ENCODE data around the gene ARL17B.
"Not testable (repeated sequence)": the region's sequence is repeated elsewhere in the genome, so short reads cannot be mapped to it uniquely, and the experiment has no call there.

Gene ARL17B

GRCh38 chr17:46361755-46362154, at the start of gene ARL17B:
TSS of gene ARL17B (minus strand) at chr17:46361766. CDS start at chr17:46358397, 3,369 bp downstream.
- not testable (repeated sequence) for DNase-seq (ENCODE audit: low spot score)

GRCh38 chr17:46409864-46410263, 48.3 kb upstream of the ARL17B start:
- DNase-seq (ENCODE audit: low spot score), result not testable (repeated sequence)

GRCh38 chr17:46407155-46407554, 45.6 kb upstream of the ARL17B start:
- DNase-seq (ENCODE audit: low spot score), result not testable (repeated sequence)

GRCh38 chr17:46401033-46401787, 39.6 kb upstream of the ARL17B start:
- not testable (repeated sequence) for DNase-seq (ENCODE audit: low spot score)

- not testable (repeated sequence) for DNase-seq (ENCODE audit: low spot score)
Observed at GRCh38 chr17:46400543-46400942, 39.0 kb upstream of the ARL17B start.

- DNase-seq (ENCODE audit: low spot score), result not testable (repeated sequence)
Observed at GRCh38 chr17:46399993-46400392, 38.4 kb upstream of the ARL17B start.

- not testable (repeated sequence) for DNase-seq (ENCODE audit: low spot score)
Observed at GRCh38 chr17:46396292-46396691, 34.7 kb upstream of the ARL17B start.

- DNase-seq (ENCODE audit: low spot score), result not testable (repeated sequence)
Observed at GRCh38 chr17:46393702-46394101, 32.1 kb upstream of the ARL17B start.

- DNase-seq (ENCODE audit: low spot score), result not testable (repeated sequence)
Observed at GRCh38 chr17:46385491-46385890, 23.9 kb upstream of the ARL17B start.

- not testable (repeated sequence) for DNase-seq (ENCODE audit: low spot score)
Observed at GRCh38 chr17:46383118-46383517, 21.6 kb upstream of the ARL17B start.

GRCh38 chr17:46373418-46373817, 11.9 kb upstream of the ARL17B start:
- DNase-seq (ENCODE audit: low spot score), result not testable (repeated sequence)

- DNase-seq (ENCODE audit: low spot score), result not testable (repeated sequence)
Observed at GRCh38 chr17:46372236-46373229, 11.0 kb upstream of the ARL17B start.

- DNase-seq (ENCODE audit: low spot score), result not testable (repeated sequence)
Observed at GRCh38 chr17:46367520-46367919, 6.0 kb upstream of the ARL17B start.

- DNase-seq (ENCODE audit: low spot score), result not testable (repeated sequence)
Observed at GRCh38 chr17:46361145-46361735, 326 bp downstream of the ARL17B start.

GRCh38 chr17:46353856-46354255, 7.7 kb downstream of the ARL17B start:
- not testable (repeated sequence) for DNase-seq (ENCODE audit: low spot score)

GRCh38 chr17:46349060-46349459, 12.5 kb downstream of the ARL17B start:
- not testable (repeated sequence) for DNase-seq (ENCODE audit: low spot score)

GRCh38 chr17:46348345-46348744, 13.2 kb downstream of the ARL17B start:
- DNase-seq (ENCODE audit: low spot score), result not testable (repeated sequence)

- not testable (repeated sequence) for DNase-seq (ENCODE audit: low spot score)
Observed at GRCh38 chr17:46342131-46342530, 19.4 kb downstream of the ARL17B start.

GRCh38 chr17:46341220-46341619, 20.3 kb downstream of the ARL17B start:
- DNase-seq (ENCODE audit: low spot score), result not testable (repeated sequence)

GRCh38 chr17:46294831-46295230, 66.7 kb downstream of the ARL17B start, which contains the start of gene LRRC37A:
TSS of gene LRRC37A (plus strand) at chr17:46295131. CDS start at chr17:46295134, 3 bp downstream.
- DNase-seq (ENCODE audit: low spot score), result not testable (repeated sequence)

GRCh38 chr17:46291618-46292017, 69.9 kb downstream of the ARL17B start:
- not testable (repeated sequence) for DNase-seq (ENCODE audit: low spot score)

All from hepatic stellate cell (primary cell).